Right atrium auricular region (tissue), 2 donors: ENCODE measurements around the gene TXNDC17. TPM values are rescaled to one million over a fixed set of nuclear protein-coding genes. Genes with fewer than 3 reads are reported as not detected.
"Not testable (repeated sequence)": the region's sequence is repeated elsewhere in the genome, so short reads cannot be mapped to it uniquely, and the experiment has no call there.

Experiments used
- DNase-seq: peaks from one replicate; pipeline ENCODE4 v3.0.0-alpha.2; 2019; ENCODE audit warnings: low spot score
- H3K27ac ChIP-seq, 2 donors: fragments of 200-600 bp; sonication (generic); 1 replicate in 1 of 2; 2 replicates in 1 of 2; pipeline ENCODE4 v1.5.1; 2016 to 2019
- H3K27me3 ChIP-seq, 2 donors: fragments of 200-600 bp; sonication (generic); one replicate each; pipeline versions ENCODE4 v1.5.1 to v1.6.0; 2017 to 2019
- H3K36me3 ChIP-seq: fragments of 200-600 bp; sonication (generic); one replicate; pipeline ENCODE4 v1.5.1; 2016
- H3K4me1 ChIP-seq, 2 donors: fragments of 200-600 bp; sonication (generic); one replicate each; pipeline versions ENCODE4 v1.5.1 to v1.6.0; 2017 to 2019
- H3K4me3 ChIP-seq, 2 donors: fragments of 200-600 bp; sonication (generic); 1 replicate in 1 of 2; 2 replicates in 1 of 2; pipeline ENCODE4 v1.5.1; 2017 to 2019; ENCODE audit warnings: mild to moderate bottlenecking in 1 of 2, moderate library complexity in 1 of 2
- H3K9me3 ChIP-seq, 2 donors: fragments of 200-600 bp; sonication (generic); one replicate each; pipeline ENCODE4 v1.5.1; 2019
- CTCF ChIP-seq, 2 donors: fragments of 200-600 bp; sonication (generic); IDR thresholded peaks; one replicate each; pipeline ENCODE4 v1.5.1; 2019; ENCODE audit warnings: antibody characterized with exemption in 2 of 2
- total RNA-seq, 2 donors: library from RNA; depleted of rRNA; stranded (reverse); fragments of >200 nt; gene quantifications; one replicate each; pipeline ENCODE4 v1.1.0, GENCODE V29; 2016

The TXNDC17 gene
- total RNA-seq, result 100 to 1,000 TPM in 1 of 2 donors, 10 to 100 TPM in 1; 98.0 to 155 TPM

GRCh38 chr17:6640536-6641246, at the start of gene TXNDC17, which contains the start of gene KIAA0753:
Gene TXNDC17, plus strand, starts transcription at chr17:6641060. Its CDS starts 23 bp downstream, at chr17:6641083.
Gene KIAA0753, minus strand, starts transcription at chr17:6640711. Its CDS starts 5,608 bp downstream, at chr17:6635103.
- Histone ChIP-seq H3K27ac (peak within 1 kb of the TSS; percentile 78 to 85), H3K4me1 (peaks cover 0 to 45% of the 10 kb centered on the region in 2 donors), H3K4me3 (peak within 1 kb of the TSS; percentile 78 to 85), H3K36me3 (peaks cover 18% of the 10 kb centered on the region), H3K9me3 (no peaks in the 10 kb centered on the region), H3K27me3 (no peaks in the 10 kb centered on the region)
- TF ChIP-seq CTCF (IDR thresholded peaks at IDR 0.05), result no peak
- peak; percentile 87 for DNase-seq

- no peak for DNase-seq
- Histone ChIP-seq H3K9me3 (no peaks in the 10 kb centered on the region), H3K36me3 (peaks cover 80% of the 10 kb centered on the region), H3K4me1 (no peaks in the 10 kb centered on the region), H3K27me3 (no peaks in the 10 kb centered on the region), H3K4me3 (no peak overlapping the region), H3K27ac (no peak overlapping the region)
- TF ChIP-seq CTCF (IDR thresholded peaks at IDR 0.05), result no peak
Measured at GRCh38 chr17:6591599-6592158, 49.2 kb upstream of the TXNDC17 start.

- TF ChIP-seq CTCF (IDR thresholded peaks at IDR 0.05), result no peak
Measured at GRCh38 chr17:6592173-6592572, 48.7 kb upstream of the TXNDC17 start.

GRCh38 chr17:6593371-6593770, 47.5 kb upstream of the TXNDC17 start:
- H3K27ac ChIP-seq, H3K27me3 ChIP-seq, DNase-seq, H3K4me1 ChIP-seq, H3K9me3 ChIP-seq, H3K4me3 ChIP-seq: not testable (repeated sequence)
- H3K36me3 ChIP-seq, result peaks cover 67% of the 10 kb centered on the region

More at GRCh38 chr17:6592173-6592572, 48.7 kb upstream of the TXNDC17 start:
- Histone ChIP-seq H3K9me3 (no peaks in the 10 kb centered on the region), H3K27ac (no peak overlapping the region), H3K27me3 (no peaks in the 10 kb centered on the region), H3K36me3 (peaks cover 76% of the 10 kb centered on the region), H3K4me3 (no peak overlapping the region), H3K4me1 (no peaks in the 10 kb centered on the region)
- no peak for DNase-seq

GRCh38 chr17:6596081-6596480, 44.8 kb upstream of the TXNDC17 start:
- Histone ChIP-seq H3K9me3 (no peaks in the 10 kb centered on the region), H3K4me1 (peaks cover 0 to 5% of the 10 kb centered on the region in 2 donors), H3K27me3 (no peaks in the 10 kb centered on the region), H3K27ac (no peak overlapping the region), H3K36me3 (peaks cover 69% of the 10 kb centered on the region), H3K4me3 (no peak overlapping the region)
- no peak for TF ChIP-seq CTCF (IDR thresholded peaks at IDR 0.05)
- DNase-seq, result no peak

- DNase-seq, result no peak
- Histone ChIP-seq H3K36me3 (peaks cover 72% of the 10 kb centered on the region), H3K27me3 (no peaks in the 10 kb centered on the region), H3K4me3 (no peak overlapping the region), H3K9me3 (no peaks in the 10 kb centered on the region), H3K4me1 (peaks cover 0 to 5% of the 10 kb centered on the region in 2 donors), H3K27ac (no peak overlapping the region)
- TF ChIP-seq CTCF (IDR thresholded peaks at IDR 0.05), result no peak
Measured at GRCh38 chr17:6596511-6596910, 44.3 kb upstream of the TXNDC17 start.
